GM19025 (cell line): ENCODE results near the gene MXI1.
A peak's percentile ranks its signal among the peaks of the same experiment; 100 is the strongest.
"Not testable (repeated sequence)": the region's sequence is repeated elsewhere in the genome, so short reads cannot be mapped to it uniquely, and the experiment has no call there.

ENCODE experiments used
- ATAC-seq: cut with Tn5 transposase; IDR thresholded peaks from one replicate; pipeline ENCODE4 v1.9.1; 2021; ENCODE audit warnings: mild to moderate bottlenecking, low read depth, moderate library complexity; ENCODE audit not compliant: unreplicated experiment

Gene MXI1

DNA sequence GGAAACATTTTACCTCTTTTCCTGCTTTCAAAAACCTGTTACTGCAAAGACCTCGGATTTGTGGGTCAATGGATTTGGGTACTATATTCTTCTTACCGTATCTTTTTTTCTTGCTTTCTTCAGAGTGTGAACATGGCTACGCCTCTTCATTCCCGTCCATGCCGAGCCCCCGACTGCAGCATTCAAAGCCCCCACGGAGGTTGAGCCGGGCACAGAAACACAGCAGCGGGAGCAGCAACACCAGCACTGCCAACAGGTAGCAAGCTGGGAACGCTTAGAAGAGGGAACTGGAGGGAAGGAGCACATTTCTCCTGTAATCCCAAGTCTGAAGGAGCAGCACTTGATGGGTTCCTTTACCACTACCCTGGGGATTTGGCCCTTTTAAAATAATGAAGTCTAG, 20.7 kb downstream of the MXI1 start:
- ATAC-seq: no peak

DNA sequence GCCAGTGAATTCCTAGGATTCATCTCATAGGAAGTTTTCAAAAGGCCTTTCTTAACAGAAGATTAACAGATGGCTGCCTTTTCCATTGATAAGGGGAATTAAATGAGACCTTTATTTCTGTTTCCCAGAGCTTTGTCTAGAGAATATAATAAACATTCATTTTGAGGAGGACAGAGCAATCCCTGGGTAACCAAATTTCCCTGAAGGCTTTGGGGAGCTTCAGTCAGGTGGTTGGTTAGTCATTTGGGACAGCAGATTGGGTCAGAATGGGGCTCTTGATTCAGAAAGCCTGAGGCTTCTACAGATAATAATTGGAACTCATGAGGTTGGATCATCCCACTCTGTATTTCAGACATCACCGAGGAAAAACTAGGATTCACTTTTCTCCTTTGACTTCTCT, 21.8 kb downstream of the MXI1 start:
- ATAC-seq: no peak

- no peak for ATAC-seq
Observed at GRCh38 chr10:110233846-110234245, 26.4 kb downstream of the MXI1 start.

GRCh38 chr10:110237894-110238480, 30.6 kb downstream of the MXI1 start:
- ATAC-seq: no peak

DNA sequence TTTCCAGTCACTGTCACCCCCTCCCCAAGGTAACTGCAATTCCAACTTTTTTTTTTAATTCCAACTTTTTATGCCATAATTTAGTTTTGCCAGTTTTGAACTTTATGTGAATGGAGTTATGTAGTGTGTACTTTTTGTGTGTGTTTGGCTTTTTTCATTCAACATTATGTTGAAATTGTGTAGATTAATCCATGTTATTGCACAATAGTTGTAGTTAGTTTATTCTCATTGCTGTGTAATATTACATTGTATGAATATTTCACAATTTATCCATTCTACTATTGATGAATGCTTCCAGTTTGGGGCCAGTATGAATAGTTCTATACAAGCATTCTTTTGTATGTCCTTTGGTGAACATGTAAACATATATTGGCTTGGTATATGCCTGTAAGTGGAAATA, 32.5 kb downstream of the MXI1 start:
- no peak for ATAC-seq

GRCh38 chr10:110241407-110241806, 34.0 kb downstream of the MXI1 start:
- ATAC-seq: no peak

- no peak for ATAC-seq
Observed at GRCh38 chr10:110241841-110242240, 34.4 kb downstream of the MXI1 start.

- no peak for ATAC-seq
Observed at GRCh38 chr10:110242511-110242910, 35.1 kb downstream of the MXI1 start.

- no peak for ATAC-seq
Observed at GRCh38 chr10:110244550-110244949, 37.1 kb downstream of the MXI1 start.

DNA sequence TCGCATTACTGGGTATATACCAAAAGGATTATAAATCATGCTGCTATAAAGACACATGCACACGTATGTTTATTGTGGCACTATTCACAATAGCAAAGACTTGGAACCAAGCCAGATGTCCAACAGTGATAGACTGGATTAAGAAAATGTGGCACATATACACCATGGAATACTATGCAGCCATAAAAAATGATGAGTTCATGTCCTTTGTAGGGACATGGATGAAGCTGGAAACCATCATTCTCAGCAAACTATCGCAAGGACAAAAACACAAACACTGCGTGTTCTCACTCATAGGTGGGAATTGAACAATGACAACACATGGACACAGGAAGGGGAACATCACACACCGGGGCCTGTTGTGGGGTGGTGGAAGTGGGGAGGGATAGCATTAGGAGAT, 40.4 kb downstream of the MXI1 start:
- ATAC-seq: not testable (repeated sequence)

- peak; percentile 65 for ATAC-seq
Observed at GRCh38 chr10:110249489-110249888, 42.1 kb downstream of the MXI1 start.

GRCh38 chr10:110251392-110251791, 44.0 kb downstream of the MXI1 start:
- peak; percentile 71 for ATAC-seq

GRCh38 chr10:110252151-110252550, 44.7 kb downstream of the MXI1 start:
- ATAC-seq: no peak

GRCh38 chr10:110254467-110254866, 47.1 kb downstream of the MXI1 start:
- ATAC-seq: no peak

- no peak for ATAC-seq
Observed at GRCh38 chr10:110258542-110258941, 51.1 kb downstream of the MXI1 start.

GRCh38 chr10:110259317-110259716, 51.9 kb downstream of the MXI1 start:
- ATAC-seq: no peak

GRCh38 chr10:110260746-110261477, 53.5 kb downstream of the MXI1 start:
- no peak for ATAC-seq

DNA sequence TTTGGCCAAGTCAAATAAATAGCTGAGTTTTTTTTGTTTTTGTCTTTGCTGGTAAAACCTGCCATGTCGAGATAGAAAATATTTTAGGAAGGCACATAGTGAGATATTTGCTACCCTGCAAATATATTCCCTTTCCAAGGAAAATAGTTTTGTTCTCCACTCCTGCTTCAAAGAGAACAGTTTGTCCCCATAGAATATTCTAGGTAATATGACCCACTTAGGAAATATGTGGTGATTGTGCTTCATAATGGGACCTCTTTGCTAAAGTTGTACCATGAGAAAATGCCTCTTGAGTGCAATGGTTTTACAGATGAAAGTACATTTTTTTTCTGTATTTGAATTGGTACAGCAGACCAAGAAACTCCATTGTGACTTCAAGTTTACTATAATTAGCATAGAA, 55.8 kb downstream of the MXI1 start:
- no peak for ATAC-seq

GRCh38 chr10:110265573-110266193, 58.3 kb downstream of the MXI1 start:
- ATAC-seq: no peak

GRCh38 chr10:110267276-110267675, 59.9 kb downstream of the MXI1 start:
- no peak for ATAC-seq

GRCh38 chr10:110268442-110268841, 61.0 kb downstream of the MXI1 start:
- ATAC-seq: no peak

DNA sequence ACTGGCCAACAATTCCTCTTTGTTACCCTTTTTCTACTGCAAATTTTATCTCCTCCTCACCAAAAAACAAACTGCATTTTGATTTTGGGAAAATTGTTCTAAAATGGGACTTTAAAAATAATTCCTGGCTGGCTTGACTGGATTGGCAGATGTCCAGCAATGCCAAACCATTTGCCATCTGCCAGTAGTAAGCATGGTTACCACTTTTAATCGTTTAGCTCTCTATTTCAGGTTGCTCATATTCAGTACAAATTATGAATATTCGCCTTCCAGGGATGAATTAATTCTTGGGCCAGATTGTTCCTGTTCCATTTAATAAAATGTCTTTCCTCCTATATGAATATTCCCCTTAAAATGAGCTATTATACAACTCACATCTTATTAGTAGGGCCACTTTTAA, 61.6 kb downstream of the MXI1 start:
- ATAC-seq: no peak
